Cardiac muscle cell (in vitro differentiated cells and primary cell): ENCODE measurements around the gene TTC28. TPM values are rescaled to one million over a fixed set of nuclear protein-coding genes. Genes with fewer than 3 reads are reported as not detected.
"Not testable (repeated sequence)": the region's sequence is repeated elsewhere in the genome, so short reads cannot be mapped to it uniquely, and the experiment has no call there.

Experiments used
- DNase-seq, 2 donors: peaks; one replicate each; pipeline versions ENCODE4 v3.0.0 to v3.0.0-alpha.2; 2010 to 2017; ENCODE audit warnings: low read depth in 1 of 2, low spot score in 1 of 2
- H3K27ac ChIP-seq: fragments of 200-600 bp; sonication (generic); 2 replicates; pipeline ENCODE4 v1.5.1; 2016
- H3K27me3 ChIP-seq: fragments of 200-600 bp; sonication (generic); 2 replicates; pipeline ENCODE4 v1.6.0; 2016; ENCODE audit warnings: control low read depth
- H3K36me3 ChIP-seq: fragments of 200-600 bp; sonication (generic); 2 replicates; pipeline ENCODE4 v1.5.1; 2016; ENCODE audit warnings: control low read depth
- H3K4me1 ChIP-seq: fragments of 200-600 bp; sonication (generic); 2 replicates; pipeline ENCODE4 v1.8.1; 2017; ENCODE audit warnings: low read depth, mild to moderate bottlenecking, mixed run types
- H3K4me3 ChIP-seq: fragments of 200-600 bp; sonication (generic); 2 replicates; pipeline ENCODE4 v1.5.1; 2016; ENCODE audit warnings: mild to moderate bottlenecking
- H3K9me3 ChIP-seq: fragments of 200-600 bp; sonication (generic); 2 replicates; pipeline ENCODE4 v1.5.1; 2017; ENCODE audit warnings: low read depth, mild to moderate bottlenecking, control low read depth
- CTCF ChIP-seq: IDR thresholded peaks from 2 replicates; pipeline ENCODE4 v1.5.1; 2012; ENCODE audit warnings: low read depth, mild to moderate bottlenecking, low read length
- polyA plus RNA-seq: library from polyadenylated mRNA; unstranded; fragments of >200 nt; fragmentation: Nextera tagmentation; extraction: Ambion mirVana; gene quantifications from 2 replicates; pipeline ENCODE4 v1.2.1, GENCODE V29; 2016
- total RNA-seq: library from RNA; depleted of rRNA; stranded (reverse); fragments of >200 nt; gene quantifications from 2 replicates; pipeline ENCODE4 v1.2.3, GENCODE V29; 2016

The TTC28 gene
- total and polyA plus RNA-seq, 2 experiments from 2014 or later: 27.3 to 109 TPM

- DNase-seq: no peak
- H3K36me3 ChIP-seq: no peaks in the 10 kb centered on the region
- no peak overlapping the region for H3K27ac ChIP-seq
- TF ChIP-seq CTCF: no peak
- no peaks in the 10 kb centered on the region for H3K27me3 ChIP-seq
- no peaks in the 10 kb centered on the region for H3K4me1 ChIP-seq
- no peaks in the 10 kb centered on the region for H3K9me3 ChIP-seq
- H3K4me3 ChIP-seq: no peak overlapping the region
Measured at GRCh38 chr22:28538922-28539321, 140.7 kb downstream of the TTC28 start.

- not testable (repeated sequence) for H3K27ac ChIP-seq, H3K27me3 ChIP-seq, H3K4me1 ChIP-seq, H3K4me3 ChIP-seq, H3K36me3 ChIP-seq, DNase-seq, H3K9me3 ChIP-seq
Measured at GRCh38 chr22:28530565-28530964, 149.1 kb downstream of the TTC28 start.

- not testable (repeated sequence) for H3K27me3 ChIP-seq, H3K9me3 ChIP-seq, H3K4me1 ChIP-seq, H3K27ac ChIP-seq, H3K36me3 ChIP-seq, DNase-seq, H3K4me3 ChIP-seq
Measured at GRCh38 chr22:28529144-28529543, 150.5 kb downstream of the TTC28 start.

- H3K27me3 ChIP-seq: no peaks in the 10 kb centered on the region
- no peaks in the 10 kb centered on the region for H3K9me3 ChIP-seq
- H3K4me1 ChIP-seq: peaks cover 37% of the 10 kb centered on the region
- no peak overlapping the region for H3K4me3 ChIP-seq
- no peak for TF ChIP-seq CTCF
- DNase-seq: peak in 1 of 2 donors; percentile 8
- peak overlapping the region; percentile 93 for H3K27ac ChIP-seq
- no peaks in the 10 kb centered on the region for H3K36me3 ChIP-seq
Measured at GRCh38 chr22:28521451-28521850, 158.2 kb downstream of the TTC28 start.

- H3K9me3 ChIP-seq: no peaks in the 10 kb centered on the region
- H3K4me1 ChIP-seq: peaks cover 9% of the 10 kb centered on the region
- H3K27ac ChIP-seq: peak overlapping the region; percentile 20
- H3K27me3 ChIP-seq: no peaks in the 10 kb centered on the region
- DNase-seq: peak in 1 of 2 donors; percentile 16
- no peak overlapping the region for H3K4me3 ChIP-seq
- no peaks in the 10 kb centered on the region for H3K36me3 ChIP-seq
- TF ChIP-seq CTCF: no peak
Measured at GRCh38 chr22:28514321-28514821, 165.3 kb downstream of the TTC28 start.

- H3K27ac ChIP-seq, H3K36me3 ChIP-seq, H3K27me3 ChIP-seq, H3K4me3 ChIP-seq, H3K4me1 ChIP-seq, DNase-seq, H3K9me3 ChIP-seq: not testable (repeated sequence)
Measured at GRCh38 chr22:28512387-28512786, 167.3 kb downstream of the TTC28 start.

GRCh38 chr22:28507896-28508295, 171.7 kb downstream of the TTC28 start:
- H3K9me3 ChIP-seq: no peaks in the 10 kb centered on the region
- H3K27me3 ChIP-seq: no peaks in the 10 kb centered on the region
- no peaks in the 10 kb centered on the region for H3K4me1 ChIP-seq
- H3K27ac ChIP-seq: no peak overlapping the region
- H3K4me3 ChIP-seq: no peak overlapping the region
- no peak for TF ChIP-seq CTCF
- DNase-seq: no peak
- H3K36me3 ChIP-seq: no peaks in the 10 kb centered on the region
